H7 (cell line): ENCODE results near the gene MRPL38. TPM values are rescaled to one million over a fixed set of nuclear protein-coding genes. Genes with fewer than 3 reads are reported as not detected.

Source experiments
- DNase-seq: peaks from one replicate; pipeline ENCODE4 v3.0.0; 2012
- H3K27me3 ChIP-seq: 2 replicates; pipeline ENCODE4 v1.6.0; 2011; ENCODE audit warnings: mild to moderate bottlenecking, low read length; ENCODE audit not compliant: control insufficient read depth, insufficient read depth
- H3K36me3 ChIP-seq: replicated peaks from 2 replicates; pipeline ENCODE4 v1.5.1; 2011; ENCODE audit warnings: low read length; ENCODE audit not compliant: control insufficient read depth, insufficient read depth
- H3K4me3 ChIP-seq: 2 replicates; pipeline ENCODE4 v1.5.1; 2011; ENCODE audit warnings: low read depth, mild to moderate bottlenecking, control low read depth, low read length, moderate library complexity; ENCODE audit not compliant: insufficient read depth
- total RNA-seq: library from RNA; depleted of rRNA; stranded (reverse); fragments of >200 nt; shearing (Covaris generic); gene quantifications from 2 replicates; pipeline ENCODE4 v1.2.3, GENCODE V29; 2014

MRPL38 gene
- total RNA-seq, 1 experiment from 2014 or later = 125 TPM

DNA sequence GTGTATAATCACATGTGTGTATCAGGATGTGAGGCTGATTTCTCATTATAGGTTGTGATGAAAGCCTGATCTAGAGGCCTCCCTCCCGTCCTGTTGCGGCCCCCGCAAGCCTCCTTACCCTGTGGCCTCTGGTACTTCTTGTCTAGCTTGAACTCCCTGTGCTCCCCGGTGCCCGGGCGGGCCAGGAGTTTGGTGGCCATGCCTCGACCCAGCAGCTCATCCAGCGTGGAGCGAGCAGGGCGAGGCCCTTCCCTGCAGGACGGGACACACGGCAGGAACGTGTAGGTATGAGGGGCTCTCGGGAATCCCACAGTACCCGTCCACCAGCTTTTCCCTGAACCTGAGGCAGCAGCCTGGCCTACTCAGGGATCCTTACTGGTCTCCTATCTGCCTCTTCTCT lies 21.2 kb upstream of the MRPL38 start:
- Histone ChIP-seq H3K36me3 (peaks cover 8% of the 10 kb centered on the region), H3K4me3 (no peak overlapping the region), H3K27me3 (no peaks in the 10 kb centered on the region)
- DNase-seq = peak; percentile 31

DNA sequence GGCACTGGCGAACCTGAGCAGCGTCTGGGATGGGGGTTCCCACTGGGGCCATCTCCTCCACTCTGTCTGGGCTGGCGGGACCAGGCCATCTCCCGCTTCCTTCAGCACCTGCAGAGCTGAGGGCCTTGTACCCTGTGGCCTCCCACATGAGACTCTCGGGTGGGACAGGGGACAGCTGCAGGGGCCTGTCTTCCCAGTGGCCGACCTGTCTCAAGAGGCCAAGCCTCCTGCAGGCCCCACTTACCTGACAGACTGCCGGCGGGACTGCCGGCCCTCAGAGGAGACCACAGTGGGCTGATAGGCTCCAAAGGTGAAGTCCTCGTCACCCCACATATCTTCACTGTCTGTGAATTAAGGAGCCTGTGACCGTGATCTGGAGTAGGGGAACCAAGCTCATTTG lies 20.4 kb upstream of the MRPL38 start:
- H3K36me3 ChIP-seq = peaks cover 10% of the 10 kb centered on the region
- H3K27me3 ChIP-seq = no peaks in the 10 kb centered on the region
- peak; percentile 33 for DNase-seq
- H3K4me3 ChIP-seq = no peak overlapping the region

DNA sequence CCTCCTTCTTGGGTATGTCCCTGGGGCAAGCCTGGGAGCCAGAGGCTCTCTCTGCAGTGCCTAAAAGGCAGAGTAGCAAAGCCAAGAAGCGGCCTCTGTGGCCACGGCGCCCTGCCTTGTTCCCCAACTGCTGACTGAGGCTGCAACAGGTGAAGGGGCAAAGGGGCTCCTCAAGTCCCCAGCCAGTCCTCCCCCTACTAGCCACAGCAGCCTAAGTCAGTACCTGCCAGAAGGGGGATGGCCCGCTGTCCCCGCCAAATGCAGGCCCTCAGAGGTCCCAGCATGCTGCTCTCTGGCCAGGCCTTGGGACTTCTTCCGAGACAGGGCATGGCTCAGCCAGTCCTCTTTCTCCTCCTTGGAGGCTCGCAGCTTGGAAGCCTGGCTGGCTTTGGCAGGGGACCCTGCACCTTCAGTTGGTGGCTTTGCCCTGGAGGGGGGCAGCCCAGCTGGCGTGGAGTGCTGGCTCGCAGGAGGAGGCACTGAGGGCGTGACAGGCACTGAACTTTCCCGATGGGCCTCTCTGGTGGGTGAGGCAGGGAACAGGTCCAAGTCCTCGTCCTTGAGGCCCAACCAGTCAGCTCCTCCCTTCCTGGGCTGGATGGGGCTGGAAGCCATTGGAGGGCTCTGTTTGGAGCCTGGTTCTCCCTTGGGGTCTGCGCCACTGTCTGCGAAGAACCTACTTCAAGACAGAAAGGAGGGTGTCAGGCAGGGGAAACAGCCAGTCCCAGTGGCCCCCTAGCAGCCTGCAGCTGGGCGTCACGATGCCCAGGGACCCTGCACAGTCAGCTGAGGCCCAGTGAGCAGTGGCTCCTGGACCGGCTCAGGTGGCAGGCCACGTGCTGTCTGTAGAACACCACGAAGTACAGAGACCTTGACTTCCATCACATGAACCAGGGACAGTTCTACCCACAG lies 18.5 kb upstream of the MRPL38 start:
- no peak overlapping the region for H3K4me3 ChIP-seq
- no peaks in the 10 kb centered on the region for H3K27me3 ChIP-seq
- peaks cover 11% of the 10 kb centered on the region for H3K36me3 ChIP-seq
- DNase-seq = peak; percentile 33

DNA sequence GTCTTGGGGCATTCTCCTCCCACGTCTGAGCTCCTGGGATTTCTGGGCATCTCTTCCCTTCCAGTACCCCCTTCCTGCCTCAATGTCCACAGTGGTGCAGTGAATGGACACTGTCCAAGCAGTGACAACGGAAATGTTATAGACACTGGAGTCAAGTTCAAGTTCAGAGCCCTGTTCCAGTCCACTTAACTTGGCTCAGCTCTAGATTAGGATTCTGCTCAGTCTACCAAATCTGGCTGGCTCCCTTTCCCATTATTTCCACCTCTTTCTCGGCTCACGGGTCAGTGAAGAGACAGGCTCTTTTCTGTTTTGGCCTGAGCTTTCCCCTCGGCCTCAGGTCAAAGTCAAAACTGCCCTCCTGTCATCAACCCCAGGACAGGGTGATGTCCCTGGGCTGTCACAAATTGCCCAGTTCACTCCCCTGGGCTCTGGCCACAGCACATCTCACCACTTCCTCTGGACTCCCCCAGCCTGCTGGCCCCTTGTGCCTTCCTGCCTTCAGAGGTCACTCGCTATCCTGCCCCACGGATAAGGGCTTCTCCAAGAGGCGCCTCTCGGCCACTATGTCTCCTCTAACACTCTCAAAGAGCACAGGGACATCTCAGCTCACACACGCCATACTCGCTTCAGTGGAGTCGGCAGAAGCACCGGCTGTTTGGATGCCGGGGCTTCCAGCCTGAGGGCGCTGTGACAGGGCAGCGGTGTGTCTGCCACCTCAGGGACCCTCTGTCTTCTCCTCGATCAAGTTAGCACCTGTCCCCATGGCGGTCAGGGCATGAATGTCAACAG lies 17.7 kb upstream of the MRPL38 start:
- Histone ChIP-seq H3K27me3 (no peaks in the 10 kb centered on the region), H3K36me3 (peaks cover 11% of the 10 kb centered on the region), H3K4me3 (no peak overlapping the region)
- peak; percentile 20 for DNase-seq

DNA sequence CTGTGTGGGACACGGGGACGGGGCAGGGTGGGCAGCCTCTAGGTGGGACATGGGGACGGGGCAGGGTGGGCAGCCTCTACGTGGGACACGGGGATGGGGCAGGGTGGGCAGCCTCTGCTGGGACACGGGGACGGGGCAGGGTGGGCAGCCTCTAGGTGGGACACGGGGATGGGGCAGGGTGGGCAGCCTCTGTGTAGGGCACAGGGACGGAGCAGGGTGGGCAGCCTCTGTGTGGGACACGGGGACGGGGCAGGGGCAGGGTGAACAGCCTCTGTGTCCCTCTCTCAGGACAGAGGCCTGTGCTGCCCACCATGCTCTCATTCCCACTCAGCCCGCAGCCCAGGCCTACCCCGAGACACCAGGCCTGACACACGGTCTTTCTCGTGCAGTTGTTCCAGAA lies 16.9 kb upstream of the MRPL38 start:
- Histone ChIP-seq H3K4me3 (no peak overlapping the region), H3K36me3 (peaks cover 10% of the 10 kb centered on the region), H3K27me3 (no peaks in the 10 kb centered on the region)
- DNase-seq = no peak

DNA sequence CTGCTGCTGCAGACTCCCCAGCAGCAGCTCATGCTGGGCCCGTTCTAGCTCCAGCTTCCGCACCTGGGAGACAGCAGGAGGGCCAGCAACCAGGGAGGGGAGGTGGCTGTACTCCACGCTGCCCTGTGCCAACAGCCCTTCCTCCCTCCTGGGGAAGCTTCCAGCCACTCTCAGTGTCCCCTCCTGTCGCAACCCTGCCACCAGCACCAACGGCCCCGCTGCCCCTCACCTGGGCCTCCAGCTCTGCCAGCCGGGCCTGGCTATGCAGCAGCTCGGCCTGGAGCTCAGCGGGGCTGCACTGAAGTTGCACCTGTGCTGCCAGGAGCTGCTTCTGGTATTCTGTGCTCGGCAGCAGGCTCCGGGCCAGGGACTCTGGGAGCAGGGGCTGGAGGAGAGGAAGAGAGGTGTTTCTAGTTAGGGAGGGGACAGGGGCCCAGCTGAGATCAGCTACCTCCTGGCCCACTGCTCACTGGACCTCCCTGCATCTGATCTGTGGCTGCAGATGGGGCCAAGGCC lies 15.4 kb upstream of the MRPL38 start:
- H3K36me3 ChIP-seq = peaks cover 4% of the 10 kb centered on the region
- DNase-seq = peak; percentile 46

DNA sequence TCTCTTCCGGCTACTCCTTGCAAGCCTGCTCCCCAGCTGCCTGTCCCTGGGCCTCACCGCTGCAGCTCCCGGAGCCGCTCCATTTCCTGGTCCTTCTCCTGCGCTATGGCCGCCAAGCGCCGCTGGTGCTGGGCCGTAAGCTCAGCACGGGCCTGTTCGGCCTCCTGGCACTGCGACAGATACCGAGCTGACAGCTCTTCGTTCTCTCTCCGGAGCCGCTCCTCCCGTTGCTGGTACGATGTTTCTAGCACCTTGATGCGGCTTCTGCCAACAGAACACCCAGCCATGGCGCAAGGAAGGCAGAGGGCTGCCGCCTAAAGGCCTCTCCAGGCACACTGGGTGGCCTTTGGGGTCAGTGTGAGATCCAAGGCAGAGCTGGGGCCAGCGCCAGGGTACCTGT lies 14.9 kb upstream of the MRPL38 start:
- Histone ChIP-seq H3K4me3 (no peak overlapping the region), H3K36me3 (peaks cover 4% of the 10 kb centered on the region), H3K27me3 (no peaks in the 10 kb centered on the region)
- DNase-seq = peak; percentile 26

More for the DNA sequence above, 15.4 kb upstream of the MRPL38 start:
- Histone ChIP-seq H3K4me3 (no peak overlapping the region), H3K27me3 (no peaks in the 10 kb centered on the region)

DNA sequence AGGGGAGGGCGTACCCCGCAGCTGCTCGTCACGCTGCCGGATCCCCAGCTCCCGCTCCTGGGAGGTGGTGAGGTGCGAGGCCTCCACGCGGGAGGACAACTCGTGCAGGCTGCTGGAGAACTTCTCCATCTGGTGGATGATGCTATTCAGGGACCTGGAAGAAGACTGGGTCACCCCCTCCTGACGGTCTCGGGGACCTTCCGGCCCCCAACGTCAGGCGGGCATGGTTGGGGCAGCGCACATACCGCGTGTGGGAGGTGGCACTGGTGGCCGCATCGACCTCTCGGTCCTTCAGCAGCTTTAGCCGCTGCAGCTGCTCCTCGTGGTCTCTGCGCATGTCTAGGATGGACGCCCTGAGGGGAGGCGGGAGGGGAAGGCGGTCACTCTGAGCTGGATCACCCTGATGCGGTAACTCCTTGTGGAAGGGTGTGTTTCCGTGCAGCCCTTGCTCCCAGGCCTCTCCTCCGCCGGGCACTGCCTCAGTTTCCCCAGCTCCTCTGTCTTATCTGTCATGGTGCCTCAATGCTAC lies 13.3 kb upstream of the MRPL38 start:
- Histone ChIP-seq H3K4me3 (no peak overlapping the region), H3K36me3 (peaks cover 4% of the 10 kb centered on the region), H3K27me3 (no peaks in the 10 kb centered on the region)
- DNase-seq = peak; percentile 42

DNA sequence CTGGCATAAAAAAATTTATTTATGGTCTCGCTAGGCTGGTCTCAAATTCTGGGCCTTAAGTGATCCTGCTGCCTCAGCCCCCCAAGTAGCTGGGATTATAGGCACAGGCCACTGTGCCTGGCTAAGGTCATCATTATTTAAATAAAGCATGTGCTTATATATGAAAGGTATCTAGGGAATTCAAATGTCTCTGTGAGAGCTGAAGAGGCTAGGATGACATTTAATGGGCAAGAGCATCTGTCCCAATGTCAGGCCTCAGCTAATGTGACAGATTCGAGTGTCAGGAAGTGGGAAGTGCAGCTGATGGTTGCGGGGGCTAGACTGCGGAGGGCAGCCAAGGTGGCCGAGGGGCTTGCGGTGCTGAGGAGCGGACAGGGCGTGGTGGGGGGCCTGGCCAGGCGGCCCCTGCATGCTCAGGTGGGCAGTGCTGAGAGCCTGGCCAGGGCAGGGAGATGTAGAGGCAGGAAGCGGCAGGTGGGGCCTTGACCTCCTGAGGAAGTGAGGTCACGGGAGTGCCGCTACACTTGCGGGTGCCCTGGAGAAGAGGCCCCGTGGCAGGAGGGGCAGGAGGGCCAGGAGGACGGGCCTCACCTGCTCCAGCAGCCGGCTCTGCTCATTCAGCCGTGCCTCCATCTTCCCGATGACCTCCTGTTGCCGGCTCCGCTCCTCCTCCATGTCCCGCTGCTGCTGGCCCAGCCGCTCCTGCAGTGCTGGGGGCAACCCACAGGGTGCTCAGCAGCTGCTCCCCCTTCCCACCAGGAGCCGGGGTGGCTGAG lies 12.6 kb upstream of the MRPL38 start:
- no peak for DNase-seq
- Histone ChIP-seq H3K4me3 (no peak overlapping the region), H3K36me3 (peaks cover 4% of the 10 kb centered on the region), H3K27me3 (no peaks in the 10 kb centered on the region)

DNA sequence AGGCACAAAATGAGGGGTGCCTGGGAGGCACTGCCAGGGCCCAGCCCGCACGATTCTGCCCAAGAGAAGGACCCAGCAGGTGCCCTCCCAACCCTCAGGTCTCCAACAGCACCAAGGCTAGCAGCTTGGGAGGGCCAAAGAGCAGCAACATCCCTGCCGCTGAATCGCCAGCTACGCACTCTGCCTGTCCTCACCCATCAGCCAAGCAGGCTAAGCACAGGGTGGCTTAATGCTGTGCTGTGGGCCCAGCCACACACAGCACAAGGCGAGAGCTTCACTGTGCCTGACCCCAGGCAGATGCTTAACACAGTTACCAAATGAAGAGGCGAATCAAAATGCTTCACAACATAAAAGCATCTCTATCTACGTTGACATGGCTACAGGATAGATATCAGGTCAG lies 10.6 kb upstream of the MRPL38 start:
- H3K27me3 ChIP-seq = no peaks in the 10 kb centered on the region
- no peak for DNase-seq
- H3K4me3 ChIP-seq = no peak overlapping the region
- peaks cover 3% of the 10 kb centered on the region for H3K36me3 ChIP-seq

DNA sequence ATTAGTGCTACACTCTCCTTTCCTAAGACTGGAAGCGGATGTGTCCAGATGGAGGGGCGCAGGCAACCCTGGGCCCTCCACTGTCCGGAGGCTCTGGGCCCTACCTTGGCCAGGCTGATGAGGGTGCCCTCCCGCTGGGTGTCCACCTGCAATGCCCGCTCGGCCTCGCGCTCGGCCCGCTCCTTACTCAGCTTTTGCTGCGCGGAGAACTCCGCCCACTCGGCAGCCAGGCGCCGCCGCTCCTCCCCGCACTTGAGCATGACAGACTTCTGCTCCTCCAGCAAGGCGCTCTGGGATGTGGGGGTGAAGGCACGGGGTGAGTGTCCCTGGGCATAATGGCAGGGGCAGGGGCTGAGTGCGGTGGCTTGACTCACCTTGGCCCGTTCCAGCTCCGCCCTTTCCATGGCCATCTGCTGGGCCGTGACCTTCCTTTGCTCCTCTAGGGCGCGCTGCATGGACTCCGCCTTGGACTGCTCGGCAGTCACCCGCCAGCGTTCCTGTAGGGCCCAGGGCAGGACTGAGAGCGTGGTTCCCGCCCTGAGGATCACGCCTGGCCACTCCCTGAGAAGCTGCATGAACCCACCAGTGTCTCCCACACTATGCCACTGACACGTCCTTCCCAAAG lies 10.1 kb upstream of the MRPL38 start:
- H3K27me3 ChIP-seq = no peaks in the 10 kb centered on the region
- peaks cover 3% of the 10 kb centered on the region for H3K36me3 ChIP-seq
- DNase-seq = peak; percentile 84
- no peak overlapping the region for H3K4me3 ChIP-seq

DNA sequence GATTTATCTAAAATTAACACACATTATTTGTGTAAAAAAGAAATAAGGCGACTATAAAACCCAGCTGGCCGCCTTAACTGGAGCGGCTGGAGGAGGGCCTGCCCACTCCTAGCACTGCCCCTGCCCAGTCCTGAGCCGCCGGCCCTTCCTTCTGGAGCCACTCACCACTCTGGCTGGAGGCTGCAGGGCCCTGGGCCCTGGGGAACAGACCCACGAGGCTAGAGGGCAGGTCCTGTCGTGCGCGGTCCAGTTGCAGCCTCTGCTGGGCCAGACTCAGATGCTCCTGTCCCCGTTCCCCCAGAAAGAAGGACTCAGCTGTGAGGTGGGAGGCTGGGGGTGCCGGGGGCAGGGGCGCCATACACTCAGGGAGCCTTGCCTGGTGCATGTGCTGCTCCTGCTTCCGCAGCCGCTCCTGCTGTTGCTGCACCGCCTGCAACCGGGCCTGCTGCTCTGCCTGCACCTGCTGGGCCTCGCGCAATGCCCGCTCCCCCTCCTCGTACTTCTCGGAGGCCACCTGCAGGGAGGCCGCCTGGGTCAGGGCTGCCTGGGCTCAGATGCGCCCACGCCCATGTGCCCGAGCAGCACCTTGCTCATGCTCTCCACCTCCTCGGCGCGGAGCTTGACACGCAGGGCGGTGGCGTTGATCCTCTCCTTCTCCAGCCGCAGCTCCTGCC lies 9.0 kb upstream of the MRPL38 start:
- no peak overlapping the region for H3K4me3 ChIP-seq
- peak; percentile 54 for DNase-seq
- no peaks in the 10 kb centered on the region for H3K27me3 ChIP-seq
- H3K36me3 ChIP-seq = peaks cover 2% of the 10 kb centered on the region

DNA sequence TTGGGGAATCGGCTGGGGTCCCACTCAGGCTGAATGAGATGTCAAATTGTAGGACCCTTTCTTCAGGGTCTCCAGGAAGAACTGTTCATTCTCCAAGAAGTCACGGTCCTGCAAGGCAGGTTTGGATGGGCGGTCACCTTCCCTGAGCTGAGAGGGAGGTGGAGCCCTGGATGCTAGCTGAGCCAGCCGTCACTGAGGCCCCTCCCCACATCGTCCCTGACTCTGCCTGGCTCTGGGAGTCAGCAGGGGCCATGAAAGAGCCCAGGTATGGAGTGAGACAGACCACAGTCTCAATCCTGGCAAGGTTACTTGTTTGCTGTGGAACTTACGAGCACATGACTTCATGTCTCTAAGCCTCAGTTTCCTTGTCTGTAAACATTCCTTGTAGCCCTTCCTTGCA lies 6.0 kb upstream of the MRPL38 start:
- Histone ChIP-seq H3K27me3 (no peaks in the 10 kb centered on the region), H3K4me3 (no peak overlapping the region), H3K36me3 (peaks cover 2% of the 10 kb centered on the region)
- DNase-seq = peak; percentile 76
